Measurements from ENCODE around the gene DRAP1.

DNA sequence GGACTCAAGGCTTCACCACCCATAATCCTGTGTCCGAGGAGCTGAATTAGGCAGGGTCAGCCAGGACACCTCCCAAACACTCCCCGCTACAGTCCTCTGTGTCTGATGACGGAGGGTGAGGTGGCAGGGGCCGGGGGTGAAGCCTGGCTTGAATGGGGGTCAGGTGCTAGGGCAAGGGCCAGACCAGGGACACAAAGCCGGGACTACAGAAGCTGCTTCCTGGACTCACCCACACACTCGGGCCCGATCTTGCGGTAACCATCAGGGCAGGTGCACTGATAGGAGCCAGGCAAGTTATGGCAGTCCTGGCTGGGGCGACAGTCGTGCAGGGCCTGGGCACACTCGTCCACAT, 48.9 kb upstream of the DRAP1 start:
- TF ChIP-seq RAD21 (IDR thresholded peaks at IDR 0.05; ENCODE audit: low read depth): no peak
- TF ChIP-seq, protein P1, sequence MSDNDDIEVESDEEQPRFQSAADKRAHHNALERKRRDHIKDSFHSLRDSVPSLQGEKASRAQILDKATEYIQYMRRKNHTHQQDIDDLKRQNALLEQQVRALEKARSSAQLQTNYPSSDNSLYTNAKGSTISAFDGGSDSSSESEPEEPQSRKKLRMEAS (IDR thresholded peaks at IDR 0.05): no peak
- TF ChIP-seq CEBPB (IDR thresholded peaks at IDR 0.05): no peak
- no peak for TF ChIP-seq ZBTB7A (IDR thresholded peaks at IDR 0.05; ENCODE audit: low read depth)
- no peak for TF ChIP-seq NFIC (IDR thresholded peaks at IDR 0.05)
